GM23248 (cell line): ENCODE data around the gene UTP15.

Source experiments
- EZH2 ChIP-seq: fragments of 200-600 bp; sonication (generic); IDR thresholded peaks from 2 replicates; pipeline ENCODE4 v1.6.1; 2018; ENCODE audit warnings: antibody characterized with exemption, mild to moderate bottlenecking; ENCODE audit not compliant: insufficient read depth, poor library complexity, severe bottlenecking
- EZH2phosphoT487 ChIP-seq: fragments of 200-600 bp; sonication (generic); IDR thresholded peaks from 2 replicates; pipeline ENCODE4 v1.6.1; 2018; ENCODE audit warnings: antibody characterized with exemption, moderate library complexity, mild to moderate bottlenecking, low read depth; ENCODE audit not compliant: insufficient read depth

GRCh38 chr5:73599380-73599779 is 33.8 kb downstream of the UTP15 start:
- TF ChIP-seq EZH2: no peak
- TF ChIP-seq EZH2phosphoT487: no peak
